Spleen (tissue), 11 donors: Measurements from ENCODE around the gene QRSL1. TPM values are rescaled to one million over a fixed set of nuclear protein-coding genes. Genes with fewer than 3 reads are reported as not detected.

Experiments used
- DNase-seq: peaks from one replicate; pipeline ENCODE4 v3.0.0-alpha.2; 2020
- H3K27ac ChIP-seq, 8 donors: fragments of 200-600 bp; sonication (generic) in 7 of 8; 1 replicate in 4 of 8; 2 replicates in 4 of 8; pipeline versions ENCODE4 v1.5.0 to v1.8.0; 2016 to 2021; ENCODE audit warnings: inconsistent platforms in 4 of 8, mild to moderate bottlenecking in 4 of 8, moderate library complexity in 1 of 8
- H3K27me3 ChIP-seq, 7 donors: fragments of 200-600 bp; sonication (generic) in 6 of 7; replicated peaks in 1 of 7; 1 replicate in 4 of 7; 2 replicates in 3 of 7; pipeline versions ENCODE4 v1.5.0 to v1.8.0; 2016 to 2021; ENCODE audit warnings: inconsistent platforms in 3 of 7, mild to moderate bottlenecking in 1 of 7
- H3K36me3 ChIP-seq, 6 donors: fragments of 200-600 bp; sonication (generic) in 5 of 6; 1 replicate in 4 of 6; 2 replicates in 2 of 6; pipeline versions ENCODE4 v1.5.0 to v1.8.0; 2016 to 2021; ENCODE audit warnings: inconsistent platforms in 2 of 6
- H3K4me1 ChIP-seq, 6 donors: fragments of 200-600 bp; sonication (generic) in 5 of 6; 1 replicate in 3 of 6; 2 replicates in 3 of 6; pipeline versions ENCODE4 v1.5.0 to v1.8.0; 2016 to 2021; ENCODE audit warnings: inconsistent platforms in 3 of 6
- H3K4me3 ChIP-seq, 8 donors: fragments of 200-600 bp; sonication (generic) in 7 of 8; 1 replicate in 4 of 8; 2 replicates in 4 of 8; pipeline versions ENCODE4 v1.5.0 to v1.8.0; 2016 to 2021; ENCODE audit warnings: inconsistent platforms in 4 of 8, mild to moderate bottlenecking in 4 of 8, moderate library complexity in 2 of 8
- H3K9me3 ChIP-seq, 8 donors: fragments of 200-600 bp; sonication (generic) in 7 of 8; 1 replicate in 4 of 8; 2 replicates in 4 of 8; pipeline versions ENCODE4 v1.5.0 to v1.8.0; 2016 to 2021; ENCODE audit warnings: inconsistent platforms in 4 of 8
- POLR2A ChIP-seq, 3 donors: fragments of 450-650 bp; IDR thresholded peaks; one replicate each; pipeline ENCODE4 v1.5.1; 2017; ENCODE audit warnings: antibody characterized with exemption in 3 of 3, mild to moderate bottlenecking in 1 of 3
- POLR2AphosphoS5 ChIP-seq, 3 donors: sonication (generic); formaldehyde crosslinking; IDR thresholded peaks; one replicate each; pipeline ENCODE4 v1.5.1; 2017; ENCODE audit warnings: antibody characterized with exemption in 3 of 3
- WGBS, 5 donors: extraction: QIAGEN DNeasy Blood & Tissue Kit in 3 of 5; methylation state at CpG; one replicate each; pipeline versions ENCODE4 v1.1.5 to v1.1.7; 2013 to 2018; 5-methylcytosine and 5-hydroxymethylcytosine counted together
- intact Hi-C: fragments of 100-400 bp; cut with DNase I; formaldehyde crosslinking; loops from one replicate; pipeline ENCODE4 v1.15.0; 2023; ENCODE audit warnings: low total_unique reads
- polyA plus RNA-seq, 3 donors: library from polyadenylated mRNA; stranded (reverse); fragments of 200-250 nt; gene quantifications; one replicate each; pipeline ENCODE4 v1.2.1, GENCODE V29; 2013
- total RNA-seq, 7 donors: library from RNA; depleted of rRNA in 3 of 7; stranded (reverse); fragments of >200 nt in 3 of 7; fragmentation: NEBNext Ultra II Directional in 4 of 7; extraction: Animal tissue kit (Norgen Biotek cat#: 25700) in 4 of 7; gene quantifications; one replicate each; pipeline versions ENCODE4 v1.1.0 to v1.2.1, GENCODE V29; 2016 to 2021
- TF ChIP-seq, protein P1 (sequence below), 11 experiments: fragments of 200-600 bp in 7 of 11; fragments of 450-650 bp in 4 of 11; sonication (generic) in 4 of 11; IDR thresholded peaks in 8 of 11; conservative IDR thresholded peaks in 3 of 11; 1 replicate in 7 of 11; 2 replicates in 4 of 11; pipeline versions ENCODE4 v1.4.0 to v1.8.0; 2016 to 2021; ENCODE audit warnings: antibody characterized with exemption in 11 of 11, inconsistent platforms in 4 of 11, mild to moderate bottlenecking in 1 of 11
- donor health status: healthy with polysubstance abuse.
- donor health status: DM: no; HTN: no; CAD: no; lungs with moderate emphysema.
- donor health status: DM: no; HTN: no; CAD: no.
- donor health status: Bipolar disorder and iron deficiency.
- donor health status: healthy.
- donor health status: DM: no; HTN: no; CAD: no.
- donor health status: DM: yes; HTN: yes; CAD: no.

Gene QRSL1
- total and polyA plus RNA-seq, 10 donors, result 16.4 to 27.9 (median 20.7) TPM

DNA sequence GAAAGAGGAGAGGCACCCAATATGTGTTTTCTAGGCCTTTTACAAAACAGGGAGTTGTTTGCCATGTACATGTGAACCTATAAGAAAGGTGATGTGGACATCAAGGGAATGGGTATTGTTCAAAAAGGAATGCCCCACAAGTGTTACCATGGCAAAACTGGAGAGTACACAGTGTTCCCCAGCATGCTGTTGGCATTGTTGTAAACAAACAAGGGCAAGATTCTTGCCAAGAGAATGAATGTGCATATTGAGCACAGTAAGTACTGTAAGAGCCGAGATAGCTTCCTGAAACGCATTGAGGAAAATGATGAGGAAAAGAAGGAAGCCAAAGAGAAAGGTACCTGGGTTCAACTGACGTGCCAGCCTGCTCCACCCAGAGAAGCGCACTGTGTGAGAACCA, 13.1 kb downstream of the QRSL1 start:
- Histone ChIP-seq H3K27me3 (no peaks in the 10 kb centered on the region), H3K9me3 (no peaks in the 10 kb centered on the region), H3K4me3 (no peak overlapping the region), H3K36me3 (peaks cover 0 to 74% (median 48%) of the 10 kb centered on the region in 6 donors), H3K27ac (no peak overlapping the region), H3K4me1 (peaks cover 0 to 35% (median 26%) of the 10 kb centered on the region in 6 donors)
- WGBS, 5 donors, result 94 to 97% (median 97%) methylated on average over 4 of the region's 4 CpGs
- intact Hi-C loops, result no loop called here
- DNase-seq, result no peak
- TF ChIP-seq POLR2A (IDR thresholded peaks at IDR 0.05) (no peak), POLR2AphosphoS5 (IDR thresholded peaks at IDR 0.05) (no peak)
- TF ChIP-seq, protein P1, sequence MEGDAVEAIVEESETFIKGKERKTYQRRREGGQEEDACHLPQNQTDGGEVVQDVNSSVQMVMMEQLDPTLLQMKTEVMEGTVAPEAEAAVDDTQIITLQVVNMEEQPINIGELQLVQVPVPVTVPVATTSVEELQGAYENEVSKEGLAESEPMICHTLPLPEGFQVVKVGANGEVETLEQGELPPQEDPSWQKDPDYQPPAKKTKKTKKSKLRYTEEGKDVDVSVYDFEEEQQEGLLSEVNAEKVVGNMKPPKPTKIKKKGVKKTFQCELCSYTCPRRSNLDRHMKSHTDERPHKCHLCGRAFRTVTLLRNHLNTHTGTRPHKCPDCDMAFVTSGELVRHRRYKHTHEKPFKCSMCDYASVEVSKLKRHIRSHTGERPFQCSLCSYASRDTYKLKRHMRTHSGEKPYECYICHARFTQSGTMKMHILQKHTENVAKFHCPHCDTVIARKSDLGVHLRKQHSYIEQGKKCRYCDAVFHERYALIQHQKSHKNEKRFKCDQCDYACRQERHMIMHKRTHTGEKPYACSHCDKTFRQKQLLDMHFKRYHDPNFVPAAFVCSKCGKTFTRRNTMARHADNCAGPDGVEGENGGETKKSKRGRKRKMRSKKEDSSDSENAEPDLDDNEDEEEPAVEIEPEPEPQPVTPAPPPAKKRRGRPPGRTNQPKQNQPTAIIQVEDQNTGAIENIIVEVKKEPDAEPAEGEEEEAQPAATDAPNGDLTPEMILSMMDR (IDR thresholded peaks at IDR 0.05 in 8 of 11, conservative IDR thresholded peaks at IDR 0.05 in 3 of 11), result no peak

DNA sequence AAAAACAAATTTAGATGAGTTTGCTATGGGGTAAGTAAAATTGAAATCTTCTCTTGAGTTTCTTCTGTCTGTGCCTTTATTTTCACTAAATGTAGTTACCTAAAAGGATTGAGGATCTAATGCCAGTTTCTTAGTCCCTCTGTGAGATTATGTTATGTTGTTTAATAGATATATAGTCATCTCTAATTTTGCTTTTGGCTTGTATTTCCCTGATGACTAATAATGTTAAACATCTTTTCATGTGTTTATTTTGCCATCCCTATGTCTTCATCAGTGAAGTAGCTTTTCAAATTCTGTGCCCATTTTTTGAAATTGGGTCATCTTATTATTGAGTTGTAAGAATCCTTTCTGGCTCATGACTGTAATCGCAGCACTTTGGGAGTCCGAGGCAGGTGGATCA, 13.7 kb downstream of the QRSL1 start:
- Histone ChIP-seq H3K27me3 (no peaks in the 10 kb centered on the region), H3K9me3 (no peaks in the 10 kb centered on the region), H3K27ac (no peak overlapping the region), H3K4me1 (peaks cover 0 to 29% (median 21%) of the 10 kb centered on the region in 6 donors), H3K4me3 (no peak overlapping the region), H3K36me3 (peaks cover 0 to 78% (median 48%) of the 10 kb centered on the region in 6 donors)
- intact Hi-C loops, result no loop called here
- DNase-seq, result no peak
- WGBS, 5 donors, result 72 to 100% (median 97%) methylated on average over 2 of the region's 2 CpGs
- TF ChIP-seq POLR2AphosphoS5 (IDR thresholded peaks at IDR 0.05) (no peak), POLR2A (IDR thresholded peaks at IDR 0.05) (no peak)
- TF ChIP-seq, protein P1 (IDR thresholded peaks at IDR 0.05 in 8 of 11, conservative IDR thresholded peaks at IDR 0.05 in 3 of 11), result no peak

DNA sequence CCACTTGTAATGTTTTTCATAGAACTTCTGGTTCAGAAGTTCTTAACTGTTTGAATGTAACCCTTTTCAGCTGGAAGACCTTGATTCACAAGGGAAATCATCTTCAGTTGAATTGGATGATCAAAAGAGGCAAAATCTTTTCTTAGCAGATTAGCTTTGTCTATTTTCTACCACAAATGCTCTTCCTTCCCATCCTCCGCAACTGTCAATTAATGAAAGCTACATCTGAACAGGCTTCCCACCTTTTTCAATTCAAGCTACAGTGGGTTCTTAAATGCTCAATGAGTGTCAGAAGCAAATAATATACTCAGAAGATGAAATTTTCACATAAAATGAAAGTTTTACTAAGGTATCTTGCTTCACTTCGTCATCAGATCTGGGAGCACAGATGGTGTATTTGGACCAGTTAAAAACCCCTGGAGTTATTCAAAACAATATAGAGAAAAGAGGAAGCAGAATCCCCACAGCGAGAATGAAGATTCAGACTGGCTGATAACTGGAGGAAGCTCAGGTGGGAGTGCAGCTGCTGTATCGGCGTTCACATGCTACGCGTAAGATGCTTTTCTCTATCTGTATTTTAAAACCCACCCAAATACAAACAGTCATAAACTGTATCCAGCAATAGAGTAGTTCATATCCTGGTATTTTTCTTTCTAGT, 19.4 kb downstream of the QRSL1 start:
- WGBS, 5 donors, result 64 to 78% (median 72%) methylated on average over 7 of the region's 7 CpGs
- no peak for DNase-seq
- Histone ChIP-seq H3K4me1 (peaks cover 0 to 10% (median 3%) of the 10 kb centered on the region in 6 donors), H3K4me3 (peak overlapping the region in 7 of 8 donors; percentile 0 to 60 (median 20)), H3K27me3 (no peaks in the 10 kb centered on the region), H3K36me3 (peaks cover 5 to 88% (median 50%) of the 10 kb centered on the region in 6 donors), H3K9me3 (no peaks in the 10 kb centered on the region), H3K27ac (peak overlapping the region in 6 of 8 donors; percentile 36 to 74 (median 67))
- intact Hi-C loops, result no loop called here
- peak in 1 of 3 donors; percentile 72 for TF ChIP-seq POLR2AphosphoS5 (IDR thresholded peaks at IDR 0.05)
- peak in 1 of 3 donors; percentile 68 for TF ChIP-seq POLR2A (IDR thresholded peaks at IDR 0.05)
- TF ChIP-seq, protein P1 (IDR thresholded peaks at IDR 0.05 in 8 of 11, conservative IDR thresholded peaks at IDR 0.05 in 3 of 11), result no peak

DNA sequence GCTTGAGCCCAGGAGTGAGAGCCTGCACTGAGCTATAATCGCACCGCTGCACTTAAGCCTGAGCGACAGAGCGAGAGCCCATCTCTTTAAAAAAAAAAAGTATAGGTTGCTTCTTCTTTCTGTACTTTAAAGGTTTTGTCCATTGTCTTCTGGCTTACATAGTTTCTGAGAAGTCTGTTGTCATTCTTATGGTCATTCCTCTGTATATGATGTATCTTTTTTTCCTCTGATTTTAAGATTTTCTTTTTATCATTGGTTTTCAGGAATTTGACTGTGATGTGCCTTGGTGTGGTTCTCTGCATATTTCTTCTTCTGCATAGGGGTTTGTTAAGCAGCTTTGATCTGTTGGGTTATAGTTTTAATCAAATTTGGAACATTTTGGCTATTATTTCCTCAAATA, 29.1 kb downstream of the QRSL1 start:
- no peak for DNase-seq
- Histone ChIP-seq H3K4me1 (peaks cover 0 to under 1% (median 0%) of the 10 kb centered on the region in 6 donors), H3K27me3 (no peaks in the 10 kb centered on the region), H3K36me3 (peaks cover 13 to 100% (median 77%) of the 10 kb centered on the region in 6 donors), H3K4me3 (no peak overlapping the region), H3K27ac (no peak overlapping the region), H3K9me3 (peaks cover 3 to 22% (median 19%) of the 10 kb centered on the region in 8 donors)
- WGBS, 5 donors, result 93 to 100% (median 98%) methylated on average over 4 of the region's 4 CpGs
- intact Hi-C loops, result no loop called here
- TF ChIP-seq POLR2A (IDR thresholded peaks at IDR 0.05) (no peak), POLR2AphosphoS5 (IDR thresholded peaks at IDR 0.05) (no peak)
- TF ChIP-seq, protein P1 (IDR thresholded peaks at IDR 0.05 in 8 of 11, conservative IDR thresholded peaks at IDR 0.05 in 3 of 11), result no peak
